Mucosa of descending colon (tissue), 3 donors: ENCODE measurements around the gene PRELID1. TPM values are rescaled to one million over a fixed set of nuclear protein-coding genes. Genes with fewer than 3 reads are reported as not detected.

Source experiments
- ATAC-seq: fragments of 200-7000 bp; cut with Tn5 transposase; one replicate; pipeline ENCODE4 v1.9.1; 2020; ENCODE audit warnings: mild to moderate bottlenecking, moderate library complexity
- DNase-seq, 3 donors: peaks; one replicate each; pipeline ENCODE4 v3.0.0-alpha.2; 2020
- H3K36me3 ChIP-seq: fragments of 200-600 bp; one replicate; pipeline ENCODE4 v1.8.0; 2021; ENCODE audit warnings: low read depth, mild to moderate bottlenecking
- H3K4me1 ChIP-seq: fragments of 200-600 bp; one replicate; pipeline ENCODE4 v1.8.0; 2021; ENCODE audit warnings: low read depth, mild to moderate bottlenecking
- H3K4me3 ChIP-seq: fragments of 200-600 bp; one replicate; pipeline ENCODE4 v1.8.0; 2021; ENCODE audit warnings: mild to moderate bottlenecking
- H3K9me3 ChIP-seq: fragments of 200-600 bp; one replicate; pipeline ENCODE4 v1.8.0; 2021; ENCODE audit warnings: mild to moderate bottlenecking
- CTCF ChIP-seq: fragments of 200-600 bp; IDR thresholded peaks from one replicate; pipeline ENCODE4 v1.8.0; 2022; ENCODE audit warnings: antibody characterized with exemption, mild to moderate bottlenecking
- intact Hi-C, 2 donors: fragments of 100-400 bp; cut with DNase I in 1 of 2; cut with micrococcal nuclease in 1 of 2; formaldehyde crosslinking; loops; one replicate each; pipeline versions ENCODE4 v1.11.0 to v1.11.1; 2022; cut with DNase I, micrococcal nuclease
- total RNA-seq, 3 donors: library from RNA; stranded (reverse); fragmentation: NEBNext Ultra II Directional in 2 of 3; extraction: Animal tissue kit (Norgen Biotek cat#: 25700) in 2 of 3; gene quantifications; one replicate each; pipeline versions ENCODE4 v1.2.1 to v1.2.4, GENCODE V29; 2021 to 2023
- donor health status: DM: no; HTN: no; CAD: no; lungs with moderate emphysema.
- donor health status: DM: no; HTN: no; CAD: no.
- donor health status: DM: no; HTN: yes; CAD: no.

PRELID1 gene
- total RNA-seq, 3 donors from 2014 or later, result 149 to 277 (median 171) TPM

- Histone ChIP-seq H3K36me3 (peaks cover 5% of the 10 kb centered on the region), H3K4me3 (no peak overlapping the region), H3K9me3 (no peaks in the 10 kb centered on the region), H3K4me1 (peaks cover 29% of the 10 kb centered on the region)
- ATAC-seq (no peak), DNase-seq (peak in 1 of 3 donors; percentile 14)
- intact Hi-C loops, result no loop called here
- TF ChIP-seq CTCF, result no peak
These were observed 51.7 kb downstream of the PRELID1 start for GRCh38 chr5:177355162-177355867.

GRCh38 chr5:177355868-177356168 is 52.2 kb downstream of the PRELID1 start:
- Histone ChIP-seq H3K4me3 (no peak overlapping the region), H3K4me1 (peaks cover 24% of the 10 kb centered on the region), H3K36me3 (peaks cover 5% of the 10 kb centered on the region), H3K9me3 (no peaks in the 10 kb centered on the region)
- no peak for ATAC-seq
- intact Hi-C loops, result no loop called here
- DNase-seq, result no peak
- TF ChIP-seq CTCF, result no peak

Other genes starting within 250 kb of the PRELID1 start
- gene FGFR4, start 216.9 kb upstream of the PRELID1 start, total RNA-seq, result 10 to 100 TPM; 25.3 to 60.3 (median 28.9) TPM
- gene NSD1, start 170.0 kb upstream of the PRELID1 start, total RNA-seq, result 100 to 1,000 TPM in 1 of 3 donors, 10 to 100 TPM in 2; 59.3 to 103 (median 69.7) TPM
- gene RAB24, start 80 bp upstream of the PRELID1 start, total RNA-seq, result 10 to 100 TPM; 23.4 to 33.1 (median 29.5) TPM
- gene MXD3, start 8.1 kb downstream of the PRELID1 start, total RNA-seq, result 10 to 100 TPM; 10.3 to 19.4 (median 10.9) TPM
- gene LMAN2, start 47.9 kb downstream of the PRELID1 start, total RNA-seq, result 100 to 1,000 TPM in 2 of 3 donors, 10 to 100 TPM in 1; 91.9 to 150 (median 139) TPM
- gene RGS14, start 54.1 kb downstream of the PRELID1 start, total RNA-seq, result 10 to 100 TPM; 11.1 to 15.2 (median 11.7) TPM
- not detected for gene SLC34A1, start 80.6 kb downstream of the PRELID1 start, total RNA-seq
- gene PFN3, start 96.9 kb downstream of the PRELID1 start, total RNA-seq, result not detected
- 1 to 10 TPM; 3.0 to 9.2 (median 7.0) TPM for gene F12, start 105.8 kb downstream of the PRELID1 start, total RNA-seq
- gene GRK6, start 122.9 kb downstream of the PRELID1 start, total RNA-seq, result 10 to 100 TPM; 38.4 to 48.1 (median 46.7) TPM
- gene PRR7, start 143.0 kb downstream of the PRELID1 start, total RNA-seq, result 1 to 10 TPM; 1.1 to 1.2 (median 1.2) TPM
- 10 to 100 TPM; 12.1 to 61.8 (median 17.2) TPM for gene DBN1, start 169.8 kb downstream of the PRELID1 start, total RNA-seq
- 100 to 1,000 TPM in 1 of 3 donors, 10 to 100 TPM in 2; 12.9 to 333 (median 54.0) TPM for gene PDLIM7, start 193.8 kb downstream of the PRELID1 start, total RNA-seq
- gene DOK3, start 206.0 kb downstream of the PRELID1 start, total RNA-seq, result 10 to 100 TPM in 1 of 3 donors, 1 to 10 TPM in 2; 3.7 to 10.3 (median 8.4) TPM
- 10 to 100 TPM; 65.3 to 79.2 (median 79.0) TPM for gene DDX41, start 213.2 kb downstream of the PRELID1 start, total RNA-seq